IMR-90 (cell line): ENCODE measurements around the gene SF3A1.

Experiments
- CEBPB ChIP-seq: IDR thresholded peaks from 2 replicates; pipeline ENCODE4 v1.6.1; 2012; ENCODE audit warnings: low read depth, low read length, improper control_type of control experiment
- USF2 ChIP-seq: fragments of 150-350 bp; IDR thresholded peaks from 2 replicates; pipeline ENCODE4 v1.6.1; 2017; ENCODE audit warnings: mild to moderate bottlenecking, antibody characterized with exemption, low read length, low read depth
- TF ChIP-seq, protein P1 (sequence below): conservative IDR thresholded peaks from 2 replicates; pipeline ENCODE4 v1.5.1; 2012; ENCODE audit warnings: mild to moderate bottlenecking, low read depth, low read length, improper control_type of control experiment

DNA sequence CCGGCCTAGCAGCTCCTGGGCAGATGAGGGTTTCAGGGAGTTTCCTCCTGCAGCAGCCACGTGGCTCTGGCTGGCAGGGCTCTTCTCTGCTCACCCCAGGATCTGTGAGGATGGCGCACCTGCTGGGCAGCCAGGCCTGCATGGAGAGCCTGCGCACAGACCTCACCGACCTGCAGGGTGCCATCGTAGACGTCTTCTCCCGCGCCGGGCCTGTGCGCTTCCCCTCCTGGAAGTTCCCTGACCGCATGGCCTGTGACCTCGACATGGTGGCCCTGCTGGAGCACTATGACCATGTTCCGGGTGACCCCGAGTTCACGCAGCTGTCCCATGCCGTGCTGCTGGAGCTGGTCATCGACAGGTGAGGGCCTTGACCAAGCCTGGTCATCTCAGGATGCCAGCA is 9.2 kb upstream of the SF3A1 start:
- TF ChIP-seq, protein P1, sequence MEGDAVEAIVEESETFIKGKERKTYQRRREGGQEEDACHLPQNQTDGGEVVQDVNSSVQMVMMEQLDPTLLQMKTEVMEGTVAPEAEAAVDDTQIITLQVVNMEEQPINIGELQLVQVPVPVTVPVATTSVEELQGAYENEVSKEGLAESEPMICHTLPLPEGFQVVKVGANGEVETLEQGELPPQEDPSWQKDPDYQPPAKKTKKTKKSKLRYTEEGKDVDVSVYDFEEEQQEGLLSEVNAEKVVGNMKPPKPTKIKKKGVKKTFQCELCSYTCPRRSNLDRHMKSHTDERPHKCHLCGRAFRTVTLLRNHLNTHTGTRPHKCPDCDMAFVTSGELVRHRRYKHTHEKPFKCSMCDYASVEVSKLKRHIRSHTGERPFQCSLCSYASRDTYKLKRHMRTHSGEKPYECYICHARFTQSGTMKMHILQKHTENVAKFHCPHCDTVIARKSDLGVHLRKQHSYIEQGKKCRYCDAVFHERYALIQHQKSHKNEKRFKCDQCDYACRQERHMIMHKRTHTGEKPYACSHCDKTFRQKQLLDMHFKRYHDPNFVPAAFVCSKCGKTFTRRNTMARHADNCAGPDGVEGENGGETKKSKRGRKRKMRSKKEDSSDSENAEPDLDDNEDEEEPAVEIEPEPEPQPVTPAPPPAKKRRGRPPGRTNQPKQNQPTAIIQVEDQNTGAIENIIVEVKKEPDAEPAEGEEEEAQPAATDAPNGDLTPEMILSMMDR = no peak
- TF ChIP-seq USF2 = no peak
- TF ChIP-seq CEBPB = no peak
